K562 (cell line): ENCODE data around the gene DDIT3. TPM values are rescaled to one million over a fixed set of nuclear protein-coding genes. Genes with fewer than 3 reads are reported as not detected.

ENCODE experiments used
- CBFA2T2 ChIP-seq: fragments of 450-650 bp; conservative IDR thresholded peaks from 2 replicates; pipeline ENCODE4 v1.6.1; 2017; ENCODE audit warnings: mild to moderate bottlenecking
- CBX2 ChIP-seq: fragments of 200-600 bp; sonication (generic); IDR thresholded peaks from one replicate; pipeline ENCODE4 v1.6.1; 2012; ENCODE audit warnings: mild to moderate bottlenecking, low read length, inconsistent platforms; ENCODE audit not compliant: insufficient read depth, poor library complexity, severe bottlenecking
- MGA ChIP-seq: fragments of 450-650 bp; IDR thresholded peaks from 2 replicates; pipeline ENCODE4 v1.6.1; 2016; ENCODE audit warnings: mild to moderate bottlenecking, moderate library complexity
- SP2 ChIP-seq: IDR thresholded peaks from 2 replicates; pipeline ENCODE4 v1.6.1; 2011; ENCODE audit warnings: mild to moderate bottlenecking, low read depth, low read length, moderate library complexity; ENCODE audit not compliant: poor library complexity, severe bottlenecking; ENCODE audit errors: extremely low read depth
- VEZF1 ChIP-seq: fragments of 200-800 bp; sonication (Bioruptor generic); IDR thresholded peaks from 2 replicates; pipeline ENCODE4 v1.6.1; 2017; ENCODE audit warnings: missing genetic modification characterization, missing compliant biosample characterization
- ZNF165 ChIP-seq: fragments of 250-450 bp; sonication (Bioruptor Pico); IDR thresholded peaks from 2 replicates; pipeline ENCODE4 v1.4.0; 2020; ENCODE audit warnings: borderline replicate concordance
- ZNF644 ChIP-seq: fragments of 200-800 bp; sonication (Bioruptor generic); IDR thresholded peaks from 2 replicates; pipeline ENCODE4 v1.6.1; 2016; ENCODE audit warnings: low read depth, missing genetic modification characterization, missing compliant biosample characterization
- polyA plus RNA-seq, 8 experiments: library from polyadenylated mRNA; depleted of rRNA in 4 of 8; stranded (reverse) in 5 of 8; unstranded in 3 of 8; fragments of >200 nt; fragmentation: Nextera tagmentation in 2 of 8; fragmentation: Illumina TruSeq in 1 of 8; extraction: Ambion mirVana in 2 of 8; extraction: Trizol in 1 of 8; gene quantifications; 2 replicates each; pipeline versions ENCODE4 v1.2.1 to v1.2.3, GENCODE V29; 2011 to 2014; ENCODE audit warnings: inconsistent platforms in 1 of 8, missing spikeins in 1 of 8
- total RNA-seq, 7 experiments: library from RNA; depleted of rRNA in 6 of 7; stranded (reverse); fragments of >200 nt in 6 of 7; fragmentation: Illumina TruSeq in 2 of 7; extraction: Trizol in 2 of 7; gene quantifications; 2 replicates each; pipeline versions ENCODE4 v1.2.1 to v1.2.3, GENCODE V29; 2011 to 2021; ENCODE audit warnings: low replicate concordance in 1 of 7

Gene DDIT3
- total and polyA plus RNA-seq, 9 of the 15 experiments (the other 6 are each of a cell fraction or from before 2014, with no cell fraction given) = 59.1 to 272 (median 89.9) TPM

- TF ChIP-seq ZNF644 (tag) (no peak), MGA (peak; percentile 97), SP2 (no peak), CBFA2T2 (peak; percentile 91), CBX2 (no peak), ZNF165 (CRISPR knock-in tag) (no peak), VEZF1 (peak; percentile 63)
These were observed 18.9 kb upstream of the DDIT3 start (continued) for GRCh38 chr12:57539134-57539768.
